Measurements from ENCODE around the gene PLEKHN1.
"Not testable (repeated sequence)": the region's sequence is repeated elsewhere in the genome, so short reads cannot be mapped to it uniquely, and the experiment has no call there.

PLEKHN1 gene

GRCh38 chr1:944341-945325 is 21.6 kb upstream of the PLEKHN1 start:
- no peak for FAIRE-seq

- no peak for FAIRE-seq
These were observed 20.4 kb upstream of the PLEKHN1 start for GRCh38 chr1:945688-946556.

GRCh38 chr1:946811-947210 is 19.5 kb upstream of the PLEKHN1 start:
- FAIRE-seq: not testable (repeated sequence)

- no peak for FAIRE-seq
These were observed 18.3 kb upstream of the PLEKHN1 start for GRCh38 chr1:947958-948357.

GRCh38 chr1:950268-950667 is 16.0 kb upstream of the PLEKHN1 start:
- FAIRE-seq: no peak

- FAIRE-seq: no peak
These were observed 15.4 kb upstream of the PLEKHN1 start for GRCh38 chr1:950881-951280.

- no peak for FAIRE-seq
These were observed 14.9 kb upstream of the PLEKHN1 start for GRCh38 chr1:951364-951763.

GRCh38 chr1:952201-952600 is 14.1 kb upstream of the PLEKHN1 start:
- no peak for FAIRE-seq

GRCh38 chr1:952603-953002 is 13.7 kb upstream of the PLEKHN1 start:
- FAIRE-seq: no peak

GRCh38 chr1:953524-954320 is 12.6 kb upstream of the PLEKHN1 start:
- no peak for FAIRE-seq

GRCh38 chr1:954927-955326 is 11.4 kb upstream of the PLEKHN1 start:
- FAIRE-seq: no peak

GRCh38 chr1:955474-955873 is 10.8 kb upstream of the PLEKHN1 start:
- FAIRE-seq: no peak

- FAIRE-seq: no peak
These were observed 9.6 kb upstream of the PLEKHN1 start for GRCh38 chr1:956636-957035.

- no peak for FAIRE-seq
These were observed 7.2 kb upstream of the PLEKHN1 start, which contains the start of gene NOC2L for GRCh38 chr1:958823-959730. NOC2L (minus strand) TSS chr1:959256; CDS start chr1:959240, 16 bp downstream.

GRCh38 chr1:959731-960362 is 6.4 kb upstream of the PLEKHN1 start:
- no peak for FAIRE-seq

- FAIRE-seq: no peak
These were observed 5.7 kb upstream of the PLEKHN1 start, which contains the start of gene KLHL17 for GRCh38 chr1:960363-961131. KLHL17 (plus strand) TSS chr1:960584; CDS start chr1:960694, 110 bp downstream.

GRCh38 chr1:961132-961669 is 5.1 kb upstream of the PLEKHN1 start:
- FAIRE-seq: no peak

- FAIRE-seq: no peak
These were observed 3.6 kb upstream of the PLEKHN1 start for GRCh38 chr1:962381-963300.

- FAIRE-seq: no peak
These were observed 3.0 kb upstream of the PLEKHN1 start for GRCh38 chr1:963301-963651.

All from islet of Langerhans (tissue), 1 donor.